HG02588 (cell line): Measurements from ENCODE around the gene HSD11B1.

ENCODE experiments used
- ATAC-seq: cut with Tn5 transposase; IDR thresholded peaks from one replicate; pipeline ENCODE4 v1.9.1; 2021; ENCODE audit warnings: mild to moderate bottlenecking, moderate library complexity; ENCODE audit not compliant: unreplicated experiment

The HSD11B1 gene

DNA sequence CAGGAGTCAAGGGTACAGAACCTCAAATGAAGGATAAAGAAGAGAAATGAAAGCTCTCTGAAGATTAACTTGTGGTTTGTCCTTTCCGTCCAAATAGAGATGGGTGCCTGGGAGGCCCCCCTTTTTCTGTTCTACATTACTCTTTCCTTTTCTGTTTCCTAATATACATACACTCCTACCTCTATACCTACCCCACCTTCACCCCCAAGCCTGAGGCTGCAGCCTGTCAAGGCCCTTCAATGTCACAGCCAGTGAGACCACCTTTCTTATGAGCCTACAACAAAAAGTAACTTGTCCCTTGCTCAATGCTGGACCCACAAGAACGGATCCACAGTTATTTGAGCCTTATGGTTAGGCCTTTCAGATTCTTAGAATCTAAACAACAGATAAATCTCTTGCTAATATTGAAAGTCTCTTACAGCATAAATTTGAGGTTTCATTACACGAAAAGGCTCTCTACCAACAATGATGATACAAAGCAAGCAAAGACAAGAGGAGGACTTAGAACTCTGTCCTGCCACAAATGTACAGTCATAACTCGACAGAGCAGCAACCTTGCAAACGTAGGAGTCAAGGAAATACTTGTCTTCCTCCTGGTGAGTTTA, 47.1 kb downstream of the HSD11B1 start:
- ATAC-seq = peak; percentile 38

DNA sequence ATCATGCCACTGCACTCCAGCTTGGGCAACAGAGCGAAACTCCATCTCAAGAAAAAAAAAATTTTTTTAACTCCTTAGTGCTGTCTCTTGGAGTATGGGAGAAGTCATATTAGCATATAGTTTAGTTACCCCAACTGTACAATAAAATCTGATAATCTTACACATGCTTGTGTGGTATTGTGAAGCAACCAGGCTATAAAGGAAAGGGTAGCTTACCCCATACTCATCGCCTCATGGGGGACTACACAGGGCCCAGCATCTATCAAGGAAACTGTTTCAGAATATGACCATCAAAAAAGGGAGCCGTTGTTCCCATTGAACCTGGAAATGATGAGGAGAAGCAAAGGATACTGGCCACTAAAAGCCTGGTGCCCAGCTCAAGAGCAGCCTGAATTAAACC, 48.2 kb downstream of the HSD11B1 start:
- no peak for ATAC-seq

DNA sequence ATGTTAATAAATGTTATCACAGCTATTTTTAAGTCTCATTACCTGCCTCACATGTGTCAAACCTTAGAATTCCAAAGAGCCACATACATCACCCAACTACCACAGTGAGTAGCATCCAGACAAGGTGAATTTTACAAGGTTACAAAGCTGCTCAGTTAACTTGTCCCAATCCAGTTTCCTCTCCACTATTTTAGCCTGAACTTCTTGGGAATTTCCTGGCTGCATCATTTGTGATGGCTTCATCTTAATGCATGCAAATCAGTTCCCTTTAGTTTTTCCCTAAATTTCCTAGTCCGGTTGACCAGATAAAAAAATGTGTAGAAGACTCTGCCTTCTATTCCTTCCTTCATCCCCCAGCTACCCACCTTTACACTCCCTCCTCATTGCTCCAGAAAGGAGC, 50.6 kb downstream of the HSD11B1 start:
- ATAC-seq = no peak

DNA sequence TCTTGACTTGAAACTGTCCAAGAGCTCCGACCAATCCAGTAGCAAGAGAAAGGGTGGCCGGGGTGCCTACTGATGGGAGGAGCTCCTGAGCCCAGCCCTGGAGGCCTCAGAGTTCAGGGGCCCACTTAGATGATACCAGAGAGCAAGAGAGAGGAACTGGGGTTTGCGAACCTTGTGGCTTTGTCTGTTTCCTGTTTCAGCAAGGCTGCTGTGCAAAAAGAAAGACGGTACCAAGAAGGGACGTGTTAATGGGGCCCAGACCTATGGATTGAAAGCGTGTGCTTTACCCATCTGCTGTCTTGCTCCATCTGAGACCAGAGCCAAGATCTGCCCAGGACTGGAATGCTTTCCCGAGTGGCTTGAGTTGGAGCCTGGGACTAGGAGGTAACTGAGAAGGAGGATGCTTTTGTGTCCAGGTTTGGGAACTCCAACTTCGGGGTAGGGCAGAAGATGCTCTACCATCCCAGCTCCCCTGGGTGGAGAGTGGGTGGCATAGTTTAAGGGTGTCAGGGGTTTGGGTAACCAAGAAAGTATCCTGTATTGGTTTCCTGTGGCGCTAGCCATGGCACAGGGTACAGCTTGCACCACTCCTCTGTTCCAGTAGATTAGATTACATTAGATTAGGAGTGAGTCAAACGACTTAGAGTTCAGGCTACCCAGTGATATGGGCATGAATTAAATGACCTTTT, 51.4 kb downstream of the HSD11B1 start, which contains the start of gene TRAF3IP3:
Gene TRAF3IP3, plus strand, starts transcription at position 128 of the 689 bp plus-strand sequence. CDS start 3,987 bp downstream, outside the sequence.
- peak; percentile 75 for ATAC-seq

DNA sequence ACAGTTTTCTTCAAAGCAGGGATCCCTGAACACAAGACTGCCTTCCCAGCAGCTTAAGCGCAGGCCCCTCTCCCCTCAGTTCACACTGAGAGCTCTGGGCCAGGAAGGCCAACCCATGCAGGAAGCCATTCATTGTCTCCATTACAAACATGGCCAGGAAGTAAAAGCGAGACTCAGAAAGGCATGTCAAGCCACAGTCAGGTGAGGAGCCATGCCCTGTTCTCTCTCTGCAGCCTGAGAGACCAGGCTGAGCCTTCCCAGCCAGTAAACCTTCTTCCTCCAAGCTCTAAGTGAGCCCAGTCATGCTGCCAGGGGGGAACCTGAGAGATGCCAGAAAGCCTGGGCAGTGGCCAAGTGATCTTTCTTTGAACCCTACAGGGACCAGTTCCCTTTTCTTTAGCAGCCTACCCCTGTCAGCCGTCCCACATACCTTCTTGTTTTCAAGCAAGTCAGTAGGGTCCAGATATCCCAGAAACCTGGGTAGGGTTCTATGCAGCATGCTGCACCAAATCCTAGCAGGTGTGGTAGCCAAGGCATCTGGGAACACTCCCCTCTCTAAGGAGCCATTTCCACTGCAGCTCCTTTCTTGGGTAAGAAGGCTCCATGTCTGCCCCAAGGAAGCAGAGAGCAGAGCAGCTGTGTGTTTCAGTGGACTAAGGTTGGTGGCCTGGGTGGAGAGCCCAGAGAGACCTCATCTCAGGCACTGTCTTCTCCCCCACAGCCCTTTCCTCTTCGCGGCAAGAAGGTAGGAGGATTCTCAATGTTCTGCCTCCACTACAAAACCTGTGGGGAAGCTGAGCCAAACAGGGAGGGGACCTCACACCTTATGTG, 52.2 kb downstream of the HSD11B1 start:
- ATAC-seq = peak; percentile 38

DNA sequence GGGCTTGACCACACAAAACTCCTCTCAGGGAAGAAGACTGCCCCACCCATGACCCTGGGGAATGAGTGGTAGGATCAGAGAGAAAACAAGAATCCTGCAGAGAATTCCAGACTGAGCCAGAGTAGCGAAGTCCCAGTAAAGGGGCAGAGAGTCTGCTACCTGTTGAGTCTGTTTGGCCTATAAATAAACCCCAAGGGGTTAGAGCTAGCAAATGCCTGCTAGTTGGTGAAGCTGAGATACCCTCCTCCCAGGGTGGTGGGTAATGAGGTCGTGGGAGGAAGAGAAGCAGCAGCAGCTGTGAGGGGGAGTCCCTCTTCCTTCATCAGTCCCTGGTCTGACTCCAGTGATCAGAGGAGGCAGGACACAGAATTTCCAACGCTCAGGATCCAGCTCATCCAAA, 53.8 kb downstream of the HSD11B1 start:
- no peak for ATAC-seq

DNA sequence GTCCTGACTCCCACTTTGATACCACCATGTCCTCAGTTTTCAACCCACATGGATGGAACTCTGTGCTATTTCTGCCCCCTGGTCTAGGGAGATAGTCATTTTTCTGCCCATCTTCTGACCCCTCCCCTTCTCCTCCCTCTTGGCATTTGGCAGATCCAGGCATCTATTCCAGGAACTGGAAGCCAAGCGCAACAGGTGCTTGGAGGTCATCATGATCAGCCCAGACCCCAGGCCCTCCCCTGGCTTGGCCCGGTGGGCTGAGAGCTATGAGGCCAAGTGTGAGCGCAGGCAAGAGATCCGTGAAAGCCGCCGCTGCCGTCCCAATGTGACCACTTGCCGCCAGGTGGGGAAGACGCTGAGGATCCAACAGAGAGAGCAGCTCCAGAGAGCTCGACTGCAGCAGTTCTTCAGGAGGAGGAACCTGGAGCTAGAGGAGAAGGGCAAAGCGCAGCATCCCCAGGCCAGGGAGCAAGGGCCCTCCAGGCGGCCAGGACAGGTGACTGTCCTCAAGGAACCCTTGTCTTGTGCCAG, 55.2 kb downstream of the HSD11B1 start:
- no peak for ATAC-seq

DNA sequence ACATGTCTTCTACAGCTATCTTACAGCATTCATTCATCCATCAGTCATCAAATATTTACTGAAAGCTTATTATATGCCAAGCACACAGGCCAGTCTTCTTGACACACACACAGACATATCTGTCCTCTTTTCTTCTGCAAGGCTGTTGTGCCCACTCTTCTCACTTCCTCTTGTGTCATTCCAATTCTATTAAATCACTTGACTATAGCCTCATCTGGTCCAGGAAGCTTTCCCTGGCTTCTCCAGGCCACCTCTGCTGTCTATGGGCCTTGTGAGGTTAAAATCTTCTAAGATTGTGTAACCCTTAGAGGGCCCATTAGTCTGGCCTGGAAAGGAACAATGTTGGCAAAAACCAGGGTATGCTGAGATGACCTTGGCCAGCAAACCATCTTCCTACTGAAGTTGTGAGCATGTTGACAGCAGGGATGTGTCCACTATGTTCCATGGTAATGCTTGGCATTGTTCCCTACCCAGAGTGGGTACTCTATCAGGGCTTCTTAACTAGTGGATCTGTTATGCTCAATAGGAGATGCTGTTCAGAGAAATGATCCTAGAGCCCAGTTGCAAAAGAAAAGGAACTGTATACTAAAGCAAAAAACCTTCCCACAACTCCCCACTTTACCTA, 56.5 kb downstream of the HSD11B1 start:
- no peak for ATAC-seq

DNA sequence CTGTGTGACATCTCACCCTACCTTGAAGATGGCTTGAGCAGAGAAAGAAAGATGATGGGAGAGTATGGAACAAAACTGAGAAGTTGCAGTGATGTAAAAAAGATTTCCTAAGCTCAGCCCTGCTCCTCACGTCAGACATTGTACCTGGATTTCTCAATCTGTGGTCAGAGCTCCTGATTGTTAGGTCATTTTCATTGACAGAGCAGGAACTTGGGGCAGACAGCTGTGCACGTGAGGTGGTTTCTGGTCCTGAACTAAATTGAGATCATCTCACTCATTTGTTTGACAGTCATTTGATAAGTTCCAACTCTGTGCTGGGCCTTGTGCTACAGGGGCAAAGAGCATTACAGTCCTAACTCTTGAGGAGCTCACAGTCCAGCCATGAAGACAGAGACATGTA, 61.4 kb downstream of the HSD11B1 start:
- ATAC-seq = no peak

DNA sequence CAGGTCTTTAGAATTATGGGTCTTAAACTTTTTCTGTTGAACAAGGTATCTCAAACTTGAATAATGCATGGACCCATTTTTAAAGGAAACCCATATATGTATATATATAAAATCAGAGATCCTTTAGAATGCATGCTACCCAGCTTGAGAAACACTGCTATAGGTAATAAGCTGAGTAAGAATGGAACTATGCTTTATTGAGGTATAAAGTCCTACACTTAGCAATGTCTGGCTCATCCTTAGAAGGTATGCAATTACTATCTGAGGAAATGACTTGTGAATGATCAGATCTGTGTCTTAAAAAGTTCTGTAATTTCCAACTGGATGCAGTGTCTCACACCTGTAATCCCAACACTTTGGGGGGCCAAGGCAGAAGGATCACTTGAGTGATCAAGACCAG, 62.5 kb downstream of the HSD11B1 start:
- ATAC-seq = no peak

DNA sequence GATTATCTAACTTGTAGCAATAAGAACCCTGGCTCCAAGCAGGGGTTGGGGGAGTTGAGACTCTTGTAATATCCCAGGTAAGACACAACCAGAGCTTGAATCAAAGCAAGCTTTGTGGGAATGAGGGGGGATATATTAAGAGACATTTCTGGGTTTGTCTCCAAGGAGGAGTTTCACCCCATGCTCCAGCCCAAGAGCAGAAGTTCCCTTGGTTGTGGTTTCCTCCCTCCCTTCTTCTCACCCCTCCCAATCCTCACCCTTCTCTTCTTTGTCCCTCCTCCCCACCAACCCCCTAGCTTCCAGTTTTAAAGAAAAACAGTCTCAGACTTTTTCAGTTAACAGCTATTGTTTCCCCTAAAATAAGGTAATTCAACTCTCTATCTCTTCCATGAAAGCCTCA, 63.1 kb downstream of the HSD11B1 start:
- no peak for ATAC-seq

DNA sequence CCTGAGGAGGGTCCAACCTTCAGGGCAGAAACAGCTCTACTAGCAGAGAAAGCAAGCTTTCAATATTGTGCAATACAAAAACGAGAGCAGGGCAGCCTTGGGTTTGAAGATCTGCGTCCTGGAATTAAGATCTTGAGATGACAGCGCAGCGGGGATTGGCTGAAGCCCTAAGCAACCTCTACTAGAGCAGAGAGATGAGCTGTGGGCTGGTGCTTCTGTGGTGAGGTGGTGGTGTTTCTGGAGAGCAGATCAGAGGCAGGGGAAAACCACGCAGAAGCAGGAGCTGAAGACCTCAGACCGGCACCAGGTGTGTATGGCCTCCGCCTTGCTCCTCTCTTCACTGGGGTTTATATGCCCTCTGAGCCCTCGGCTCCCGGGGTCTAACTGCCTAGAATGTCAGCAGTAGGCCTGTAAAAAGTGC, 63.7 kb downstream of the HSD11B1 start:
- ATAC-seq = peak; percentile 90

DNA sequence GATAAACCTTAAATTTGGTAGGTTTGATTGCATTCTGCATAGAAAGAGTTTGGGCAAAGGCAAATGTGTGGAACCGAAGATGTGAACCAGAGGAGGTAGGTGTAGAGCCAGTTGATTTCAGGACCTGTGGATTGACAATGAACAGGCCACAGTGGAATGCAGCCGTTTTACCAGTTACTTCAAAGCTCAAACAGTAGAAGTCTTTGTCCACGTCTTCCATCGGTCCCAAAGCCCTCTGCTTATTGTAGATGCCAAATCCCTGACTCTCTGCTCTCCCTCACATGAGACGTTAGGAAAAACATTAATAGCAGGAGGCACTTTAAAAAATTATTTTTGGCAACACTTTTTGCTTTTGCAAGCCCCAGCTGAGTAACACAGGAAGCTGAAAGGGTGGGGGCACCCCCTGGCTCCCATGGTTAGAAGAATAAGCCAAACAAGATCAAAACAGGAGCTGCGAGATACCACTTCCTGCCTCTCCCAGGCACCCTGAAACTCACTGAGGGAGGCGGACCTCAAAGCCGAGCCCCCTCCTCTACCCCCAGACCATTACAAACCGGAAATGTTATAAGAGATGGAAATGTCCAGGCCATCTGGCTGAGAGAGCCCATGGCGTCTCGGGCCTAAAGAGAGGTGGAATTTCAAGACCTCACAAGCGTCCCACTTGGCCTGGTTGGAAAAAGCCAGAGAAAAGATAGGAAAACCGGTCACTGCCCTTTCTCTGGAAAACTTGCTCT, 64.7 kb downstream of the HSD11B1 start:
- peak; percentile 71 for ATAC-seq

DNA sequence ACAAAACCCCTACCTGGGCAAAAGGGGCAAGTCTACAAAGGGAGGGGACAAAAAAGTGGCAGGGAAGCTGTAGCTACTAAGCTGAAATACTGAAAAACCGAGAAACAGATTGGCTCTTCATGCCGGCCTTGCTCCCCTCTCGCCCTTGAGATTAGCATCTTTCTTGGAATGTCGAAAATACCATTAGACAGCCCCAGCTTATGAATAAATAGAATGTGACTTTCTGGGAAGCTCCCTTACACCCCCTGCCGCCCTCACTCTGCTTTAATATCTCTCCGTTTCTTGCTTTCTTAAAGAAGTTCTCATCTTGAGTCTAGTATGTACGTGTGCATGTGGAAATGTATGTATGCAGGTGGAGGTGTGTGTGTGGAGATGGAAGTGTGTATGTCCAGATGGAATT, 65.3 kb downstream of the HSD11B1 start:
- ATAC-seq = no peak

DNA sequence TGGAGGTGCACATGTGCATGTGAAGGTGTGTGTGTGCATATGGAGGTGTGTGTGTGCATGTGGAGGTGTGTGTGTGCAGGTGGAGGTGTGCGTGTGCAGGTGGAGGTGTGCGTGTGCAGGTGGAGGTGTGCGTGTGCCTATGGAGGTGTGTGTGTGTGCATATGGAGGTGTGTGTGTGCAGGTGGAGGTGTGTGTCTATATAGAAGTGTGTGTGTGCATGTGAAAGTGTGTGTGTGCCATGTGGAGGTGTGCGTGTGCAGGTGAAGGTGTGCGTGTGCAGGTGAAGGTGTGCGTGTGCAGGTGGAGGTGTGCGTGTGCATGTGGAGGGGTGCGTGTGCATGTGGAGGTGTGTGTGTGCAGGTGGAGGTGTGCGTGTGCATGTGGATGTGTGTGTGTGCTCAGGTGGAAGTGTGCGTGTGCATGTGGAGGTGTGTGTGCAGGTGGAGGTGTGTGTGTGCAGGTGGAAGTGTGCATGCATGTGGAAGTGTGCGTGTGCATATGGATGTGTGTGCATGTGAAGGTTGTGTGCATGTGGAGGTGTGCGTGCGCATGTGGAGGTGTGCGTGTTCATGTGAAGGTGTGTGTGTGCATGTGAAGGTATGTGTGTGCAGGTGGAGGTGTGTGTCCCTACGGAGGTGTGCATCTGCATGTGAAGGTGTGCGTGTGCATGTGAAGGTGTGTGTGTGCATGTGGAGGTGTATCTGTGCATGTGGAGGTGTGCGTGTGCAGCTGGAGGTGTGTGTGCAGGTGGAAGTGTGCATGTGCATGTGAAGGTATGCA, 66.2 kb downstream of the HSD11B1 start:
- ATAC-seq = no peak

DNA sequence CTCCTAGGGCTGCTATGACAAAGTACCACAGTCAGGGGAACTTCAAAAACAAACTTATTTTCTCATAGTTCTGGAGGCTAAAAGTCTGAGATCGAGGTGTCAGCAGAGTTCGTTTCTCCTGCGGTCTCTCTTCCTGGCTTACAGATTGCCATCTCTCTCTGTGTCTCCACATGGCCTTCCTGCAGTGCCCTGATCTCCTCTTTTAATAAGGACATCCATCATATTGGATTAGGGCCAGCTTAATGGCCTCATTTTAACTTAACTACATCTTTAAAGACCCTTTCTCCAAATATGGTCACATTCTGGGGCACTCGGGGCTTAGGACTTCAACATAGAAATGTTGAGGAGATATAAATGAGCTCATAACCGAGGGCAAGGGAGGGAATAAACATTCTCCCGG, 67.5 kb downstream of the HSD11B1 start:
- ATAC-seq = no peak

DNA sequence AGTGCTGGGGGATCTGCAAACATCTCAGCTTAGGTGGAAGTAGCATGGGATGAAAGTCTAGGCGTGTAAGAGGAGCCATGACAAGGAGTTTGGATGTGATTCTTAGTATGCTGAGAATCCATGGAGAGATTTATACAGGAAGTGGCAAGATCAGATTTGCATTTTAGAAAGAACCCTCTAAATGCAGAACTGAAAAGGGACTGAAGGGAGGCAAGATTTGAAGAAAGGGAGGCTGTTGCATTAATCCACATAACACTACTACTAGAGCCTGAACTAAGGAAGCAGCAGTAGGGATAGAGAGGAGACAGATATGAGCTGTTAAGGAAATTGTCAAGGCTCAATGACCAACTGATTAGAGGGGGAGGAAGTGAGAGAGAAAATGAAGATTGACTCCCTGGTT, 69.9 kb downstream of the HSD11B1 start:
- peak; percentile 48 for ATAC-seq

DNA sequence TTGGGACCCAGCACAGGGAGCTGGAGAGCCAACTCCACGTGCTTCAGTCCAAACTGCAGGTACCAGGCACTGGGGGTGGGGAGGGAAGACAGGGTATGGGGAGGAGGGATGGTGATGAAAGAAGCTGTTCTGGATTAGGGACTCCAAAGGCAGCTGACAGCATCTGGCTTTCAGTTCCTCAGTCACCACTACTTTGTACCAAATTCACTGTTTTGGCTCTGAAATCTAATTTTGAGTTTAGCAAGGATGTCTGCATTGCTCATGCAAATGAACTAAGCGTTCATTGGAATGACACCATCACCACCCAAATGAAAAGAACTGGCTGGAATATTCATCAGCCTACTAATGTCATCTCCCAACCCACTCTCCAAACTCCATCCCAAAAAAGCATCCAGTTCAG, 71.0 kb downstream of the HSD11B1 start:
- ATAC-seq = no peak

DNA sequence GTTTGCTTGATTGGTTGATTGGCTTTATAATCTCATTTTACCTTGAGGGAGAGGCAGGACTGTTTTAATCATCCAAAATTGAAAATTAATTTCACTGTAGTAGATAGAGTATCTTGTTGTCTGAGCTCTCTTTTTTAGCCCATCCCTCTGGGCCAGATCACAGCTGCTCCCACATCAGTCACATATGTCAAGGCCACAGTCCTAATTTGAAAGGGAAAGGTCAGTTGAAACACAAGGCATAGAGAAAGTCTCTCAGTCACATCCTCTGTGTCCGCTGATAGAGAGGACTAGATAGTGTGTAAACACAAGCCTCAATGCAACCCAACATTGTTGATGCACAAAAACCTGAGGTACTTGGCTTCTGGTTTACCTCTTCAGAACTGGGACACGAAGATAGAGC, 72.9 kb downstream of the HSD11B1 start:
- no peak for ATAC-seq

DNA sequence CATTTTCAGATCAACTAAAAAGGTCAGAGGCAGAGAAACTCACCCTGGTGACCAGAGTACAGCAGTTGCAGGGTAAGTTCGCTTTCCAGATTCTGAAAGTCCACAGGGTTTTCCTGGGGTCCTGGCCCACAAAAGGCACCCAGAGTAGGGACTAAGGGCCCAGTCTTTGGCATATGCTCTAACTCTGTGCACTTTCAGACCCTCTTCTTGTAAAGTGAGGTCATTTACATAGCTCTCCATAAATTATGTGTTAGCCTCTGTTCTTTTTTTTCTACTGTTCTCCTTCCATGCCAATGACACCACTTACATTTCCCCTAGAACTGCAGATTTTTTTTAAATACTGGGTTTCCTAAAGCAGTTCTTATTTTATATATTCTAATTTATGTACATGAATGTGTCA, 73.5 kb downstream of the HSD11B1 start:
- no peak for ATAC-seq
